Heart right ventricle (tissue), 16 donors: ENCODE measurements around the gene GMPR. TPM values are rescaled to one million over a fixed set of nuclear protein-coding genes. Genes with fewer than 3 reads are reported as not detected.
A peak's percentile ranks its signal among the peaks of the same experiment; 100 is the strongest.

Source experiments
- ATAC-seq, 8 donors: fragments of 200-7000 bp; cut with Tn5 transposase; one replicate each; pipeline ENCODE4 v1.9.1; 2020; ENCODE audit warnings: mild to moderate bottlenecking in 8 of 8, moderate library complexity in 8 of 8, moderate number of reproducible peaks in 1 of 8
- DNase-seq, 2 donors: peaks; one replicate each; pipeline ENCODE4 v3.0.0-alpha.2; 2020
- H3K27ac ChIP-seq, 10 donors: fragments of 200-600 bp; sonication (generic) in 2 of 10; one replicate each; pipeline versions ENCODE4 v1.5.0 to v1.8.0; 2020 to 2022; ENCODE audit warnings: mild to moderate bottlenecking in 3 of 10
- H3K27me3 ChIP-seq, 7 donors: fragments of 200-600 bp; one replicate each; pipeline ENCODE4 v1.8.0; 2021 to 2022; ENCODE audit warnings: mild to moderate bottlenecking in 2 of 7
- H3K36me3 ChIP-seq, 9 donors: fragments of 200-600 bp; sonication (generic) in 1 of 9; one replicate each; pipeline versions ENCODE4 v1.5.0 to v1.8.0; 2020 to 2022; ENCODE audit warnings: mild to moderate bottlenecking in 2 of 9
- H3K4me1 ChIP-seq, 9 donors: fragments of 200-600 bp; sonication (generic) in 1 of 9; one replicate each; pipeline versions ENCODE4 v1.5.0 to v1.8.0; 2020 to 2022; ENCODE audit warnings: mild to moderate bottlenecking in 4 of 9
- H3K4me3 ChIP-seq, 10 donors: fragments of 200-600 bp; sonication (generic) in 2 of 10; one replicate each; pipeline versions ENCODE4 v1.5.0 to v1.8.0; 2020 to 2022; ENCODE audit warnings: mild to moderate bottlenecking in 7 of 10, moderate library complexity in 2 of 10
- H3K9me3 ChIP-seq, 11 donors: fragments of 200-600 bp in 10 of 11; sonication (generic) in 2 of 11; one replicate each; pipeline versions ENCODE4 v1.5.0 to v1.8.0; 2013 to 2022; ENCODE audit warnings: mild to moderate bottlenecking in 2 of 11, control low read depth in 1 of 11, moderate library complexity in 1 of 11
- WGBS, 2 donors: extraction: QIAGEN DNeasy Blood & Tissue Kit; methylation state at CpG; one replicate each; pipeline ENCODE4 v1.1.7; 2013; ENCODE audit warnings: inconsistent platforms in 1 of 2; 5-methylcytosine and 5-hydroxymethylcytosine counted together
- intact Hi-C, 10 donors: fragments of 100-400 bp; cut with DNase I; formaldehyde crosslinking; loops; one replicate each; pipeline versions ENCODE4 v1.11.1 to v1.14.2; 2022
- polyA plus RNA-seq, 2 donors: library from polyadenylated mRNA; stranded (reverse); fragments of 200-250 nt; gene quantifications; one replicate each; pipeline ENCODE4 v1.2.3, GENCODE V29; 2013
- total RNA-seq, 10 donors: library from RNA; stranded (reverse); fragmentation: NEBNext Ultra II Directional in 3 of 10; extraction: Animal tissue kit (Norgen Biotek cat#: 25700) in 3 of 10; gene quantifications; one replicate each; pipeline versions ENCODE4 v1.2.1 to v1.2.4, GENCODE V29; 2021 to 2023
- TF ChIP-seq, protein P1 (sequence below), 9 donors: fragments of 200-600 bp; sonication (generic) in 2 of 9; IDR thresholded peaks; one replicate each; pipeline versions ENCODE4 v1.5.0 to v1.8.0; 2021 to 2022; ENCODE audit warnings: antibody characterized with exemption in 9 of 9, mild to moderate bottlenecking in 5 of 9, moderate library complexity in 1 of 9
- donor health status: Arrhythmogenic right ventricular cardiomyopathy.
- donor health status: ischemic (EF 13 %, LVEDD 7.1; RV severe dilation, severe dysfunction).
- donor health status: healthy with polysubstance abuse.
- donor health status: DM: no; HTN: yes; CAD: no.
- donor health status: DM: no; HTN: no; CAD: no.
- donor health status: ischemic (EF 25% LVEDD 6.9; RV normal size, moderate dysfunction).
- donor health status: ischemic (EF 25% LVEDD 5.7; RV mildly dilated, moderate dysfunction).
- donor health status: healthy.
- donor health status: DM: yes; HTN: yes; CAD: no.
- donor health status: Ischemic cardiomyopathy.
- donor health status: ischemic (EF 35%, LVEDD 5.7; RV mildly dilated, moderate dysfunction).
- donor health status: nonischemic (EF 11% LVEDD 7.7; RV severe dilation, severe dysfunction).
- donor health status: DM: yes; HTN: yes; CAD: no.
- donor health status: PGD.
- donor health status: ischemic (EF 29% LVEDD 5.4; RV normal size, mild dysfunction).
- donor health status: nonischemic (EF 23%, LVEDD 6.1; RV moderate dilation, normal function).

The GMPR gene
- total and polyA plus RNA-seq, 12 donors: 74.1 to 334 (median 104) TPM

GRCh38 chr6:16196984-16197546 lies 41.3 kb upstream of the GMPR start:
- no peaks in the 10 kb centered on the region for H3K36me3 ChIP-seq
- DNase-seq (no peak), ATAC-seq (no peak)
- no peak overlapping the region for H3K27ac ChIP-seq
- H3K9me3 ChIP-seq: no peaks in the 10 kb centered on the region
- WGBS, 2 donors: 84 to 90% methylated on average over 19 of the region's 19 CpGs
- H3K4me3 ChIP-seq: no peak overlapping the region
- peaks cover 0 to 23% (median 5%) of the 10 kb centered on the region in 7 donors for H3K27me3 ChIP-seq
- TF ChIP-seq, protein P1, sequence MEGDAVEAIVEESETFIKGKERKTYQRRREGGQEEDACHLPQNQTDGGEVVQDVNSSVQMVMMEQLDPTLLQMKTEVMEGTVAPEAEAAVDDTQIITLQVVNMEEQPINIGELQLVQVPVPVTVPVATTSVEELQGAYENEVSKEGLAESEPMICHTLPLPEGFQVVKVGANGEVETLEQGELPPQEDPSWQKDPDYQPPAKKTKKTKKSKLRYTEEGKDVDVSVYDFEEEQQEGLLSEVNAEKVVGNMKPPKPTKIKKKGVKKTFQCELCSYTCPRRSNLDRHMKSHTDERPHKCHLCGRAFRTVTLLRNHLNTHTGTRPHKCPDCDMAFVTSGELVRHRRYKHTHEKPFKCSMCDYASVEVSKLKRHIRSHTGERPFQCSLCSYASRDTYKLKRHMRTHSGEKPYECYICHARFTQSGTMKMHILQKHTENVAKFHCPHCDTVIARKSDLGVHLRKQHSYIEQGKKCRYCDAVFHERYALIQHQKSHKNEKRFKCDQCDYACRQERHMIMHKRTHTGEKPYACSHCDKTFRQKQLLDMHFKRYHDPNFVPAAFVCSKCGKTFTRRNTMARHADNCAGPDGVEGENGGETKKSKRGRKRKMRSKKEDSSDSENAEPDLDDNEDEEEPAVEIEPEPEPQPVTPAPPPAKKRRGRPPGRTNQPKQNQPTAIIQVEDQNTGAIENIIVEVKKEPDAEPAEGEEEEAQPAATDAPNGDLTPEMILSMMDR (IDR thresholded peaks at IDR 0.05): no peak
- intact Hi-C loops: no loop called here
- H3K4me1 ChIP-seq: peaks cover 0 to 10% (median 0%) of the 10 kb centered on the region in 9 donors

DNA sequence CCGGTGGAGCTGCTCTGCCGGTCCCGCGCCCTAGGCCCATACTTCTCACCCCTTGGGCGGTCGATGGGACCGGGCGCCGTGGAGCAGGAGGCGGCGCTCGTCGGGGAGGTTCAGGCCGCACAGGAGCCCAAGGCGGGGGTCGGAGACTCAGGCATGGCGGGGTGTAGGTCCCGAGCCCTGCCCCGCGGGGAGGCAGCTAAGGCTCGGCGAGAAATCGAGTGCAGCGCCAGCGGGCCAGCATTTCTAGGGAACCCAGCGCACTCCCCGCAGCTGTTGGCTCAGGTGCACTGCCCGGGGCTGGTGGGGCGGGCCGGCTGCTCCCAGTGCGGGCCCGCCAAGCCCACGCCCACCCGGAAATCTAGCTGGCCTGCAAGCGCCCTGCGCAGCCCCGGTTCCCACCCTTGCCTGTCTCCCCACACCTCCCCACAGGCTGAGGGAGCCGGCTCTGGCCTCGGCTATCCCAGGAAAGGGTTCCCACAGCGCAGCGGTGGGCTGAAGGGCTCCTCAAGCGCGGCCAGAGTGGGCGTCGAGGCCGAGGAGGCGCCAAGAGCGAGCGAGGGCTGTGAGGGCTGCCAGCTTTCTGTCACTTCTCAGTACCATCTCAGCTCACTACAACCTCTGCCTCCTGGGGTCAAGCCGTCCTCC lies 40.2 kb upstream of the GMPR start:
- H3K27me3 ChIP-seq: peaks cover 0 to 19% (median 4%) of the 10 kb centered on the region in 7 donors
- intact Hi-C loops: no loop called here
- DNase-seq: no peak
- no peaks in the 10 kb centered on the region for H3K9me3 ChIP-seq
- peak in 1 of 8 donors; percentile 18 for ATAC-seq
- H3K4me1 ChIP-seq: peaks cover 0 to 10% (median 0%) of the 10 kb centered on the region in 9 donors
- H3K36me3 ChIP-seq: no peaks in the 10 kb centered on the region
- no peak overlapping the region for H3K27ac ChIP-seq
- WGBS, 2 donors: 88 to 94% methylated on average over 49 to 50 of the region's 50 CpGs
- TF ChIP-seq, protein P1 (IDR thresholded peaks at IDR 0.05): no peak
- H3K4me3 ChIP-seq: no peak overlapping the region

DNA sequence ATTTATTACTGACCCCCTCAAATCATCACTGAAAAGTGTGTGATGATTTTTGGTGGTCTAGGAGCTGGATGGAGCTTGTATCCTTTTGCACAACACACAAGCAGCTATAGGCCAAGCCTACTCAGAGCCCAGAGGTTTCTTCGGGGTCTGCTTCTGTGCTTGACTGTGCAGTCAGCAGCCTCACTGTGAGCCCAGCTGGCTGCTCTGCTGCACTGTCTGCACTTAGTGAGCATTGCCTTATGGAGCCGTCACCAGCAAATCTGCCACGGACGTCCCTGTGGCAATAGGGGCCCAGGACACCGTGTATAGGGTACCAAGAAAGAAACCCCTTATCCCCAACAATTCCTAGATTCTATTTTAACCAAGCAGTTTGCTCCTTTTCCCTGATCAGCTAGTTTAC lies 38.6 kb upstream of the GMPR start:
- H3K27me3 ChIP-seq: peaks cover 0 to 19% (median 3%) of the 10 kb centered on the region in 7 donors
- WGBS, 2 donors: 59% methylated on average over 5 of the region's 5 CpGs
- TF ChIP-seq, protein P1 (IDR thresholded peaks at IDR 0.05): no peak
- H3K36me3 ChIP-seq: no peaks in the 10 kb centered on the region
- H3K4me3 ChIP-seq: peak overlapping the region in 5 of 10 donors; percentile 10 to 34 (median 27)
- peaks cover 0 to 10% (median 0%) of the 10 kb centered on the region in 9 donors for H3K4me1 ChIP-seq
- no peaks in the 10 kb centered on the region for H3K9me3 ChIP-seq
- peak overlapping the region in 4 of 10 donors; percentile 1 to 35 (median 8) for H3K27ac ChIP-seq
- intact Hi-C loops: loop anchor here in 1 of 10 donors (10.0 kb wide), 1 partner anchor 515 kb away; no protein-coding TSS in a partner anchor
- ATAC-seq: peak in 7 of 8 donors; percentile 29 to 77 (median 42)
- no peak for DNase-seq

GRCh38 chr6:16200321-16200883 lies 38.0 kb upstream of the GMPR start:
- ATAC-seq (peak in 5 of 8 donors; percentile 16 to 54 (median 46)), DNase-seq (no peak)
- peak overlapping the region in 7 of 10 donors; percentile 9 to 34 (median 26) for H3K4me3 ChIP-seq
- peaks cover 0 to 10% (median 0%) of the 10 kb centered on the region in 9 donors for H3K4me1 ChIP-seq
- WGBS, 2 donors: 55 to 61% methylated on average over 18 of the region's 18 CpGs
- peaks cover 0 to 15% (median 3%) of the 10 kb centered on the region in 7 donors for H3K27me3 ChIP-seq
- H3K27ac ChIP-seq: peak overlapping the region in 4 of 10 donors; percentile 1 to 35 (median 8)
- H3K9me3 ChIP-seq: no peaks in the 10 kb centered on the region
- TF ChIP-seq, protein P1 (IDR thresholded peaks at IDR 0.05): no peak
- no peaks in the 10 kb centered on the region for H3K36me3 ChIP-seq
- intact Hi-C loops: loop anchor here in 1 of 10 donors (10.0 kb wide), 1 partner anchor 516 kb away; no protein-coding TSS in a partner anchor
